ENCODE data around the gene F12.

The F12 gene

GRCh38 chr5:177356746-177357145 is 52.6 kb downstream of the F12 start:
- no peak overlapping the region for H3K27ac ChIP-seq (ENCODE audit: extremely low read depth, low read depth, low read length)
- H3K4me1 ChIP-seq (ENCODE audit: control insufficient read depth, insufficient read depth, low read length): no peaks in the 10 kb centered on the region
- CTCF ChIA-PET: interaction anchor here (1.5 kb wide), 1 partner anchor 55 kb away, joined by 3 read pairs; no protein-coding TSS in a partner anchor
- TF ChIP-seq SCRT2 (tag by site-specific recombination; IDR thresholded peaks at IDR 0.05): no peak
- TF ChIP-seq ZNF510 (tag by site-specific recombination; IDR thresholded peaks at IDR 0.05; ENCODE audit: insufficient replicate concordance): no peak
- TF ChIP-seq MEIS1 (CRISPR knock-in tag; IDR thresholded peaks at IDR 0.05; ENCODE audit: borderline replicate concordance): no peak
- TF ChIP-seq ZNF580 (tag by site-specific recombination; IDR thresholded peaks at IDR 0.05): no peak
- TF ChIP-seq ZNF23 (tag by site-specific recombination; IDR thresholded peaks at IDR 0.05; ENCODE audit: borderline replicate concordance): no peak
- TF ChIP-seq ZNF837 (tag by site-specific recombination; IDR thresholded peaks at IDR 0.05): no peak
- no peak for TF ChIP-seq BCL11A (tag by site-specific recombination; IDR thresholded peaks at IDR 0.05; ENCODE audit: low read depth)
- H3K4me3 ChIP-seq (ENCODE audit: low read depth, low read length): no peak overlapping the region
- POLR2A ChIA-PET: interaction anchor here (0.7 kb wide), 1 partner anchor 14 kb away, joined by 4 read pairs; no protein-coding TSS in a partner anchor
- H3K9me3 ChIP-seq (ENCODE audit: control insufficient read depth, insufficient read depth, low read depth, low read length): no peaks in the 10 kb centered on the region
- no peaks in the 10 kb centered on the region for H3K36me3 ChIP-seq (ENCODE audit: control insufficient read depth in 2 of 2, insufficient read depth in 1 of 2, low read length in 2 of 2)

GRCh38 chr5:177355868-177356168 is 53.5 kb downstream of the F12 start:
- Histone ChIP-seq H3K36me3 (ENCODE audit: control insufficient read depth in 2 of 2, insufficient read depth in 1 of 2, low read length in 2 of 2) (no peaks in the 10 kb centered on the region), H3K9me3 (ENCODE audit: control insufficient read depth, insufficient read depth, low read depth, low read length) (no peaks in the 10 kb centered on the region), H3K27ac (ENCODE audit: extremely low read depth, low read depth, low read length) (no peak overlapping the region), H3K4me1 (ENCODE audit: control insufficient read depth, insufficient read depth, low read length) (no peaks in the 10 kb centered on the region), H3K4me3 (ENCODE audit: low read depth, low read length) (no peak overlapping the region)
- POLR2A ChIA-PET: no interaction called here
- TF ChIP-seq ZNF777 (tag by site-specific recombination; IDR thresholded peaks at IDR 0.05; ENCODE audit: borderline replicate concordance): no peak
- TF ChIP-seq BCL11B (tag by site-specific recombination; IDR thresholded peaks at IDR 0.05; ENCODE audit: low read depth): no peak
- no peak for TF ChIP-seq ZNF18 (tag by site-specific recombination; IDR thresholded peaks at IDR 0.05)
- no peak for TF ChIP-seq PRDM4 (tag by site-specific recombination; IDR thresholded peaks at IDR 0.05)
- no peak for TF ChIP-seq ZSCAN30 (tag by site-specific recombination; IDR thresholded peaks at IDR 0.05)
- no peak for TF ChIP-seq SCRT2 (tag by site-specific recombination; IDR thresholded peaks at IDR 0.05)
- TF ChIP-seq ZBTB17 (tag by site-specific recombination; IDR thresholded peaks at IDR 0.05): no peak
- no peak for TF ChIP-seq ZNF514 (tag by site-specific recombination; IDR thresholded peaks at IDR 0.05)
- TF ChIP-seq GLI4 (tag by site-specific recombination; IDR thresholded peaks at IDR 0.05): no peak
- no peak for TF ChIP-seq ZNF140 (tag by site-specific recombination; IDR thresholded peaks at IDR 0.05)
- no peak for TF ChIP-seq ZNF560 (tag by site-specific recombination; IDR thresholded peaks at IDR 0.05; ENCODE audit: borderline replicate concordance)
- no peak for TF ChIP-seq ZNF654 (tag by site-specific recombination; IDR thresholded peaks at IDR 0.05; ENCODE audit: low read depth)
- TF ChIP-seq TCF7L2 (IDR thresholded peaks at IDR 0.05; ENCODE audit: borderline replicate concordance, low read depth, low read length): no peak
- TF ChIP-seq ZNF239 (tag by site-specific recombination; IDR thresholded peaks at IDR 0.05): no peak
- no peak for TF ChIP-seq ZSCAN18 (tag by site-specific recombination; IDR thresholded peaks at IDR 0.05)
- TF ChIP-seq ZNF174 (tag by site-specific recombination; IDR thresholded peaks at IDR 0.05): no peak
- TF ChIP-seq KLF7 (tag by site-specific recombination; IDR thresholded peaks at IDR 0.05; ENCODE audit: borderline replicate concordance): no peak
- no peak for TF ChIP-seq ZNF791 (tag by site-specific recombination; IDR thresholded peaks at IDR 0.05)
- no peak for TF ChIP-seq BCL6B (tag by site-specific recombination; IDR thresholded peaks at IDR 0.05)
- no peak for TF ChIP-seq ZNF16 (tag by site-specific recombination; IDR thresholded peaks at IDR 0.05; ENCODE audit: low read depth)
- CTCF ChIA-PET: interaction anchor here (0.7 to 1.5 kb wide), 6 partner anchors 13 to 54 kb away, joined by 3 to 5 read pairs (median 3); no protein-coding TSS in a partner anchor

Measured in HEK293 (cell line).